IPS-18c (cell line): ENCODE results near the gene MS4A7.

Experiments
- H3K4me3 ChIP-seq: 2 replicates; pipeline ENCODE4 v1.7.0; 2013; ENCODE audit warnings: low read depth, mild to moderate bottlenecking, low read length, moderate library complexity; ENCODE audit not compliant: insufficient read depth
- H3K9me3 ChIP-seq: one replicate; pipeline ENCODE4 v1.6.1; 2013; ENCODE audit warnings: mild to moderate bottlenecking, low read length, moderate library complexity; ENCODE audit not compliant: control insufficient read depth, insufficient read depth

The MS4A7 gene, protein sequence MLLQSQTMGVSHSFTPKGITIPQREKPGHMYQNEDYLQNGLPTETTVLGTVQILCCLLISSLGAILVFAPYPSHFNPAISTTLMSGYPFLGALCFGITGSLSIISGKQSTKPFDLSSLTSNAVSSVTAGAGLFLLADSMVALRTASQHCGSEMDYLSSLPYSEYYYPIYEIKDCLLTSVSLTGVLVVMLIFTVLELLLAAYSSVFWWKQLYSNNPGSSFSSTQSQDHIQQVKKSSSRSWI

GRCh38 chr11:60378354-60378753, at the start of gene MS4A7:
Gene MS4A7 (plus strand): TSS chr11:60378532. CDS start chr11:60383142, 4,610 bp downstream.
- no peak within 1 kb of the TSS for H3K4me3 ChIP-seq
- H3K9me3 ChIP-seq, result no peaks in the 10 kb centered on the region

DNA sequence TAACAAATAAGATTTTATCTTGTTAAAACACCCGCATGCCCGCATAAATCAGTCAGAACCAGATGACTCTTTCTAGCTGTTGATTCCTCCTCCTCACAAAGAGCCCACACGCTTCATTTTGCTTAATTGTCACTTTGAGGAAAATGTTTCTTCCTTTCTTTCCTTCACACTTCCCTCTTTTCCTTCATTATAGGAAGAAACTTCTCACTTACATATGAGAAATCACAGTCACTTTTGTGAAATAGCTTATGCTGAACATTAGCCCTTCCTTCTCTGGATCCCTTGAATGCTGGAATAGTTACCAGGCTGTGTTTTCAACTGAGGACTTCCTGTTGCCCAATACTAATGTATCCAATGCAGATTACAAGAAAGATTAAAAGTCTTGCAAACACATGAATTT, 45.5 kb upstream of the MS4A7 start:
- H3K4me3 ChIP-seq, result no peak overlapping the region
- H3K9me3 ChIP-seq, result no peaks in the 10 kb centered on the region

- Histone ChIP-seq H3K9me3 (no peaks in the 10 kb centered on the region), H3K4me3 (no peak overlapping the region)
Measured at GRCh38 chr11:60334005-60334620, 44.2 kb upstream of the MS4A7 start.

DNA sequence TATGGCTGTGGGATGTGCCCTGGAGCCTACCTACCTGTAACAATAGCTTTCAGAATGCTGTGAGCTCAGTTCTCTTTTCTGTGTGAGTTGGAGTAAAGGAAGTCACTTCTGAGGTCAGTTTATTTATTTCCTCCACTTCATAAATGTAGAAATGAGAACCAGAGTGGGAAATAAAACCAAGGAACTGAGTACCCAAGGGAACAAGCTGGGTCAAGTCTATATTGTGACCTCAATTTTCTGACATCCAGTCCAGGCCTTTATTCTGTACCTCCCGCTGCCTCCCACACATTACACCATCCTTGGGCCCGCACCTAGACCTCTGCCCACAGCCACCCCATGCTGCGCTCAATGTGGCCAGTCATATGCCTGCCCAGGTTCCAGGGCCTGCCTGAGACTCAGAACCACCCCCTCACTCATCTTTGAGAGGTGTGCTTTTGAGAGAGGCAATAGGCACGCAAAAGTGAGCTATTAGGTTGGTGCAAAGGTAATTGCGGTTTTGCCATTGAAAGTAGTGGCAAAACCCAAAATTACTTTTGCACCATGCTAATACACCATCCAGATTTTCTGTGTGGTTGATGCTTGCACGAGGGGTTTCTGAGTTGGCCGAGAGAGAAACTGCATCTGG, 41.5 kb upstream of the MS4A7 start:
- Histone ChIP-seq H3K9me3 (no peaks in the 10 kb centered on the region), H3K4me3 (no peak overlapping the region)

DNA sequence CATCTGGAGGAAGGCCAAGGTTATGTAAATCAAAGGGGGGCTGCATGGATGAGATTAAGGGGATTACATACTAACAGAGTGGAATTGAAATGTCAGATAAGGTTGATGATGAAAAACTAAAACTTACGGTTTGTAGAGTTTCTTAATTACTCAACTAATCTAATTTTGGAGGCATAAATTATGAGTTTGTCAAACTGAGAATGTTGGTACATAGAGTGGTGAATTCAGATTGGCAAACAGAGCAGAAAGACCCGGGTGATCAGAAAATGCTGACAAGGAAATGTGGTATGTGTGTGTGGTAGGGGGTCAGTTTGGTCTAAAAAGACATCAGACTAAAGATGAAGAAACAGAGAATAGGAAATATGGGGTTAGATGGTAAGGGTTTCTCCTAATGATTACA, 40.3 kb upstream of the MS4A7 start:
- no peak overlapping the region for H3K4me3 ChIP-seq
- no peaks in the 10 kb centered on the region for H3K9me3 ChIP-seq

- Histone ChIP-seq H3K9me3 (no peaks in the 10 kb centered on the region), H3K4me3 (no peak overlapping the region)
Measured at GRCh38 chr11:60339356-60339755, 39.0 kb upstream of the MS4A7 start.

- no peaks in the 10 kb centered on the region for H3K9me3 ChIP-seq
- no peak overlapping the region for H3K4me3 ChIP-seq
Measured at GRCh38 chr11:60343094-60343704, 35.1 kb upstream of the MS4A7 start.

- H3K4me3 ChIP-seq, result no peak overlapping the region
- no peaks in the 10 kb centered on the region for H3K9me3 ChIP-seq
Measured at GRCh38 chr11:60344146-60344545, 34.2 kb upstream of the MS4A7 start.

DNA sequence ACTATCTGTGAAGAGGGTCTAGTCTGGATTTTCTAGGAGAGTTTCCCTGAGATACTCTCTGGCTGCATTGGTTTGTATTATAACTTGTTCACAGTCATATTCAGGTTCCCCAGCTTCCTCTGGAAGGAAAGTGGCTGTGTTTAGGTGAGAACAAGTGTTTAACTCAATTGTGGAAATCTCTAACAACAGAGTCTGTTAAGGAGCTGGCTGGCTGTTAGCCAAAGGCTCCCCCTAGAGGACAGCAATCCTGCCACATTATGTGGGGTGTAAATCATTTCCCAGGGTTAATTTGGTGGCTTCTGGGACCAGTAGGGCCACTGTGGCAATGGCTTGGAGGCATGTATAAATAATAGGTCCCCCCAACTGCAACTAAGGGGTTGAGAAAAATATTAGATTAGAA, 32.8 kb upstream of the MS4A7 start:
- Histone ChIP-seq H3K9me3 (no peaks in the 10 kb centered on the region), H3K4me3 (no peak overlapping the region)

DNA sequence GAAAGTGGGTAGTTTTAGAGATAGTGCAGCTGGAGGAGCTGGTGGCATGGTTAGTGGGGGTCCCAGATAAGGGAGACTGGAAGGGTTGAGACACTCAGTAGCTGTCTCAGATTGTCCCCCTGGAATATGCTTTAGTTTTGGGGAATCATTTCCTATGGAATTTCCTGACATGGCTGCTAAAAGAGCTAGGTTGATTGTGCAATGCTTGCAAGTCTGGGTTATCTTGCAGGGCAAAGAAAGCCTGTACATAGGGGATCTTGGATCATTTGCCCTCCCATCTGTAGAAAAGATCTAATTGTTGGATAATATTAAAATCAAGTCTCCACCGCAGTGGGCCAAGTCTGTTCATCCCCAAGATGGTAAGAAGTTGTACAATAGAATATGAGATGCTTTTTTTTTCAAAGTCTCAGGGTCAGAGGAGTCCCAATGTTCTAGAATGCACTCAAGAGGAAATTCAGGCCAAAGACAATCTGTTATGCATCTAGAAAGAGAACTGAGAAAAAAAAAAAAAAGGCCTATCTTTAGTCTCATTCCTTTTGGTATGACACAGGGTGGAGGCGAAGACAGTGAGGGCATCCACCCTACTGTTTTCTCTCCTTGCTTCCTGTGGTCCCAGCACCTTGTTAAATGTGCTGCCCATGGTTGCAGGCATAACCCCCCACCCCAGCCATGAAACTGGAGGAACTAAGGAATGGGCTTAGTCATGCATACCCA, 31.1 kb upstream of the MS4A7 start:
- no peak overlapping the region for H3K4me3 ChIP-seq
- peaks cover 3% of the 10 kb centered on the region for H3K9me3 ChIP-seq

DNA sequence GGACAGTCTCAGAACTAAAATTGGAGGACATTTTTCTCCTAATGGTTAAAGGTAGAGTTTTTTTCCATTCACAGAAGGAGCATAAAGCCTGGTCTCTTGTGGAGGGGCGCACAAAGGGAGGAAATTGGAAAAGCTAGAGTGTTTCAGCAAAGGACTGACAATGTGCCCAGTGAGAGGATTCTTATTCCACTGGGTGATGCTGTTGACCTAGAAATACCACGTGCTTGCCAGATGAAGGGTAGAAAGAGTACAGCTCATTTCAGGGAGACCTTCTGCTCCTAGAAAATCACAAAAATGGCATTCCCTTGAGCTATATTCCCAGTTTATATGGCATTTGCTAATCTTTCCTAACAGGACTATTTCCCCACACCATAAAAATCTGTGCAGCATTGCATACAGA, 30.2 kb upstream of the MS4A7 start:
- Histone ChIP-seq H3K9me3 (peaks cover 3% of the 10 kb centered on the region), H3K4me3 (no peak overlapping the region)

GRCh38 chr11:60349990-60350389, 28.3 kb upstream of the MS4A7 start:
- peaks cover 3% of the 10 kb centered on the region for H3K9me3 ChIP-seq
- no peak overlapping the region for H3K4me3 ChIP-seq

GRCh38 chr11:60357771-60358170, 20.6 kb upstream of the MS4A7 start:
- Histone ChIP-seq H3K4me3 (no peak overlapping the region), H3K9me3 (peaks cover 17% of the 10 kb centered on the region)

GRCh38 chr11:60360621-60361020, 17.7 kb upstream of the MS4A7 start:
- Histone ChIP-seq H3K9me3 (peaks cover 17% of the 10 kb centered on the region), H3K4me3 (no peak overlapping the region)

GRCh38 chr11:60362241-60362640, 16.1 kb upstream of the MS4A7 start:
- no peak overlapping the region for H3K4me3 ChIP-seq
- peaks cover 15% of the 10 kb centered on the region for H3K9me3 ChIP-seq

GRCh38 chr11:60363542-60364470, 14.5 kb upstream of the MS4A7 start:
- H3K4me3 ChIP-seq, result no peak overlapping the region
- H3K9me3 ChIP-seq, result peaks cover 15% of the 10 kb centered on the region
